RPMI7951 (cell line): ENCODE measurements around the gene MIPOL1. TPM values are rescaled to one million over a fixed set of nuclear protein-coding genes. Genes with fewer than 3 reads are reported as not detected.
"Not testable (repeated sequence)": the region's sequence is repeated elsewhere in the genome, so short reads cannot be mapped to it uniquely, and the experiment has no call there.

Experiments
- DNase-seq: peaks from one replicate; pipeline ENCODE4 v3.0.0-alpha.2; 2012; ENCODE audit warnings: low read depth
- total RNA-seq: library from RNA; depleted of rRNA; stranded (reverse); fragments of >200 nt; shearing (Covaris generic); gene quantifications from 2 replicates; pipeline ENCODE4 v1.2.3, GENCODE V29; 2014; rRNA removed

Gene MIPOL1
- 3.2 and 5.4 TPM in 2 replicates for total RNA-seq

DNA sequence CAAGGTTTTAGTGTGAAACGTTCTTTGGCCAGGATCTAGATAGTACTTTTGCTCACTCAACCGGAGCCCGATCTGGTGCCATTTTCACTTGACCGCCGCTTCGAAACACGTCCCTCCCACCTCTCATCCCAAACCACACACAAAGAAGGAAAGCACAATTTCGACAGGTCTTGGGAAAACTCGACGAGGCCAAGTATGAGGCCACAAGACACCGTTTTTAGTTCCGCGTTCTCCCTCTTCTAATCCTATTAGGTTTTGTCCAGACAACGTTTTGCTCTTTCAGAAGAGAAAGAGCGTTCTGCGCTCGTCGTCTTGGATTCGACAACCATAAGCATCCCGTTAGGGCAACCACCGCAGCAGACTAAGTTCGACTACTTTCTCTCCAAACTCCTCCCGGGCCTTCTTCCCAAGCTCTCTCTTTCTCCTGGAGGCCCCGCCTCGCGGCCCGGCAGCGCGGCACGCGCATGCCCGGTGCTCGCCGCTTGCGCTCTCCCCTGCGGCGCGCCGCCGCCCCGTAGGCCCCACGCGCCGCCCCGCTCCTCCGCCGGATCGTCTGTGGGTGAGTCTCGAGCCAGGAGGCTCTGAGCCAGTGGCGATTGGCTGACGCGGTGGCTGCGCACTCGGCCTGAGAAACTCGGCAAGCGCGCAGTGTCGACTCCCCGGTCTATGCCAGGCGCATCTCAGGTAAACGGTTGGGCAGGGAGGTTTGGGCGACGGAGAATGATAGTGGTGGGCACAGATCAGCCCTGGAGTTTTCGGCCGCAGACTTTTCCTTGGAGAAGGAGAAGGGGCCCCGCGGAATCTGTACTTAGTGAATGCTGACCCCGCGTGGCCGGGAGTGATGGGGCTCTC lies at the start of gene MIPOL1:
Gene MIPOL1 (plus strand): TSS at position 517 of the 852 bp plus-strand sequence. CDS start 49,952 bp downstream, outside the sequence.
- peak; percentile 84 for DNase-seq

DNA sequence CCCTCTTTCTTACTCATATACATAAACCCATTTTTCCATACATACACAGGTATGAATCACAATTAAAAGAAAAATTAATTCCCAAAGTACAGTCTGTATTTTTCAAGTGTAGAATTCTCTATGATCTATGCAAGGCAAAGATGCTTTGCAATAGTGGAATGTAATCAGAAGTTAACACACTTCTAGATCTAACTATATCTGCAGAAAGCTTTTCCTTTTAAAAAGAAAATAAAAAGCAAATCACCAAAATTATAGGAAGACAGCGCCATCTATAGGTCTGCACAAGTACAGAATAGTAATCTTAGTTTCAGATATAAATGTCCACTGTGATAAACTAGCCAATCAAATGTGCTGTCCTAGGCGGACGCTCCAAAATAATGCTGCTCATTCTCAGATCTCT lies 47.3 kb upstream of the MIPOL1 start:
- DNase-seq: peak; percentile 49

DNA sequence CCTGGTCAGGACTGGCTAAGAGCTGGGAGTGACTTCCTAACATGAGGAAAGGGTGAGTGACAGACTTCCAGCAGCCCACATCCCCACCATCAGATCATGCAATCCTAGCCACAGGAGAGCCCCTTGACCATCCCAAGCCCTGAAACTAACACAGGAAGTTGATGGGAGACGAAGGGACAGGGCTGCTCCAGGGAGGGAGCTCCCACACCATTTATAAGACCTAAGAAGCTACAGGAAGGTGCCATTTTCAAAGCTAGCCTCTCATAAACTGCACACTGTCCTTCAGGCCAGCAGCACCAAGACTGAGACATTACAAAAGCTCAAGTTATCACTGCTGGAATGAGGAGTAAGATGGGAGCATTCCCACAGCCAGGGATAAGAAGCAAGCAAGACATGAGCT lies 44.7 kb upstream of the MIPOL1 start:
- no peak for DNase-seq

DNA sequence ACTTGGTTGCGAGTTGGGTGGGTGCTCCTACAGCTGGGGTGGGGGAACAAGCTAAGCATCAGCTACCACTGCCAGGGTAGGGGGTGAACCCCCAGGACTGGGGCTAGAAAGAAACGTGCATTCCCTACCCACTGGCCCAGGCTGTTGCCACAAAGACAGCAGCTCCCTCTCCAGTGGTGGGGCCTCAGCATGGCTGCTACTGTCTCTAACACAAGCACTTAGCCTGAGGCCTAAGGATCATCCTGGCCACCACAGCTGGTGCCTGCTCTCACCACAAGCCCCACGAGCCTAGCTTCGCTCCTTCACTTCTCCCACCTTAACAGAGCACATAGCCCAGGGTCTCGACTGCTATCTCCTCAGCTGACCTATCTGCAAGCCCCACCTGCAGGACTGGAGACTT lies 44.3 kb upstream of the MIPOL1 start:
- DNase-seq: no peak

DNA sequence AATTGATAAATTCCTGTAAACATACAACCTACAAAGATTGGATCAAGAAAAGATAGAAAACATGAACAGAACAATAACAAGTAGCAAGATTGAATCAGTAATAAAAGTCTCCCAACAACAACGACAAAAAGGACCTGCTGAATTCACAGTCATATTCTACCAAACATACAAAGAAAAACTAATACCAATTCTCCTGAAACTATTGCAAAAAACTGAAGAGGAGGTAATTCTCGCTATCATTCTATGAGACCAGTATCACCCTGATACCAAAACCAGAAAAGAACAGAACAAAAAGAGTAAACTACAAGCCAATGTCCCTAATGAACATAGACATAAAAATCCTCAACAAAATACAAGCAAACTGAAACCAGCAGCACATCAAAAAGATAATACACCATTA lies 39.8 kb upstream of the MIPOL1 start:
- DNase-seq: no peak

DNA sequence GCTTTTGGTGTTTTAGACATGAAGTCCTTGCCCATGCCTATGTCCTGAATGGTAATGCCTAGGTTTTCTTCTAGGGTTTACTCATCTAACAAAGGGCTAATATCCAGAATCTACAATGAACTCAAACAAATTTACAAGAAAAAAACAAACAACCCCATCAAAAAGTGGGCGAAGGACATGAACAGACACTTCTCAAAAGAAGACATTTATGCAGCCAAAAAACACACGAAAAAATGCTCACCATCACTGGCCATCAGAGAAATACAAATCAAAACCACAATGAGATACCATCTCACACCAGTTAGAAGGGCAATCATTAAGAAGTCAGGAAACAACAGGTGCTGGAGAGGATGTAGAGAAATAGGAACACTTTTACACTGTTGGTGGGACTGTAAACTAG lies 35.4 kb upstream of the MIPOL1 start:
- DNase-seq: not testable (repeated sequence)

DNA sequence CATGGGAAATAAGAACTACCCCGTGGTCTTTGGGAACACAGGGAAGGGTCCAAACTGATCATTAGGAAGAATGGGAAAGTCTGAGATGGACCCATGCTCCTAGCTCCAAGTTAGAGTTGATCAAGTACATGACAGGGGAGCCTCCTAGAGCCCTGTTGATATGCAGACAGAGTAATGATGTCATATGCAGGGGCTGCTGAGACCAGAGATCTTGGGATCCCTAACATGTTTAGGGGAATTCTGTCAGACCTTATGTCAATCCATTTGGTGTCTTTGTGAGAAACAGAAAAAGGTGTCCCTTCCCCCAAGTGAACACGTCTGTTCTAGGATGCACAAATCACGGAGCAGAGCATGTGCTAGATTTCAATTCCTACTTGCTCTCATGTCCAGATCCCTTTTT lies 31.9 kb upstream of the MIPOL1 start:
- DNase-seq: no peak

DNA sequence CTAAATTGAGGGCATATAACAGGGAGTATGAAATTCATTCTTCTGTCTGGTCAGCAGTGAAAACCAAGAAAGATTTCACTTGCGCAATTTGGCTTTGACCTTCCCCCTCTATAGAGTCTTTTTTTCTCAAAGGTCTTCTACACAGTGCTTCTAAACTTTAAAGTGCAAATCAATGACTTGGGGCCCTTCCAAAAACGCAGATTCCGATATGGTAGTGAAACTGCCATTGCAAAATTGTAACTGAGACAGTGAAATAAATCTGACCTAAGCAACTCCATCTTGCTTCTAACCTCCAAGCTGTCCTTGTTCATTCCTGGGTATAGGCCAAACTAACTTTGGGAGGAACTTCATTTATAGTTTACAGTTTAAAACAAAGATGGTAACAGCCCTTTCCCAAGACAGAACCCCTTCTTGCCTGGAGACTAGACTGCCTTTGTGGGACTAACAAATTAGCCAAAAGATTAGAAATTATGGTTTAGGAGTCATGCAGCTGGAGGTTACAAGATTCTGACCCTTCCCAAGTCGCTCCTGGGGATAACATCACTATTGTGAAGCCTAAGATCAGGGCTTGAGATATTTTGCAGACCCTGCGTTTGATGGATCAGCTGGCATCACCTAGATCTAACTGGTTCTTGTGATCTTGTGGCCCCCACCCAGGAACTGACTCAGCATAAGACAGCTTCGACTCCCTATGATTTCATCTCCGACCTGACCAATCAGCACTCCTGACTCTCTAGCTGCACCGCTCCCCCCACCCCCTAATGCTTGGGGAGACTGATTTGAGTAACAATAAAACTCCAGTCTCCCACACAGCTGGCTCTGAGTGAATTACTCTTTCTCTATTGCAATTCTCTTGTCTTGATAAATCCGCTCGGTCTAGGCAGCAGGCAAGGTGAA lies 30.3 kb upstream of the MIPOL1 start:
- DNase-seq: no peak

DNA sequence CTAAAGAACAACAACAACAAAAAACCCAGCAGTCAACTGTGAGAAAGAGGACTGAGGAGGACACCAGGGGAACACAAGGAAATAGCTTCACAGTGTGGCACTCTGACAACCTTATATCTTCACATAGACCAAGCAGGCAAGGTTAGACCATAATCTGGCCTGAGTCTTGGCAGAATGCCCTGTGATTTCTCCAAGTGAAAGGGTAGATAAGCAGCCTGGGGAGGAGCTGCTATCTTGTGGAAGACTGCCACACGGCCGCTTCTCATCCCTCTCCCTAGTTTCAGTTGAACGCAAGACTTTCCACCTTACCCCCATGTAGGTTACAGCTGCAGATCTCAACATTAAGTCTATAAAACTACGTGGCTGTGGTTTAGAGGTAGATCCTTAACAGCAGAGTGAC lies 29.0 kb upstream of the MIPOL1 start:
- no peak for DNase-seq

- DNase-seq: no peak
Observed at GRCh38 chr14:37170237-37170636, 27.5 kb upstream of the MIPOL1 start.

DNA sequence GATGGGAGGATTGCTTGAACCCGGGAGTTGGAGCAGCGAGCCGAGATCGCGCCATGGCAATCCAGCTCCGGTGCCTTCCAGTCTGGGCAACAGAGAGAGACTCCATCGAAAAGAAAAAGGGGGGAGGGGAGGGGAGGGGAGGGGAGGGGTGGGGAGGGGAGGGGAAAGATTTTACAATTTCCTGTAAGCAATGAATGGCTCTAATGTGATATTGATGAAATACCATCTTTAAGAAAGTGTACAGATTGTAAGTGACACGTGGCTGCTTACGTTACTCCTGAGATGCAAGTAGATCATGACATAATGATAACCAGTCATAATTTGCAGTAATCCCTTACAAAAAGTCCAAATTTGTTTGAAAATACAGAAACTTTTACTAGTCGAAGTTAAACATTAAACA lies 26.7 kb upstream of the MIPOL1 start:
- no peak for DNase-seq

DNA sequence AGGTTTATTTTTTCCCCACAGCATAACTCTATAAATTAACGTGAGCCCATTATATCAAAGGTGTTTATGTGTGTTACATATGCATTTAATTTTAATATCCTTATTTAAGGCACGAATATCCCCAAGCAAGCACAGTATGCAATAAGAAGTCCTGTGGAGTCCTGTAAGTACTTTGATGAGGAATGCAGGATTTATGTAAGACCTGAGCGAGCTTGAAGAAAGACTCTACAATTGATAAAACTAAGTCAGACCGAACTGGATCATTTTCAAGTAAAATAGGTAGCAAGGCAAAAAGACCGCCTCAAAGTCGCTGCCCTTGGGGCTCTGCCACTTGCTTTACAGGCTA lies 26.1 kb upstream of the MIPOL1 start:
- no peak for DNase-seq

GRCh38 chr14:37172024-37172869 lies 25.5 kb upstream of the MIPOL1 start, which contains the start of gene SLC25A21:
SLC25A21 (minus strand) TSS chr14:37172606.
- peak; percentile 69 for DNase-seq

- DNase-seq: no peak
Observed at GRCh38 chr14:37172936-37173614, 24.7 kb upstream of the MIPOL1 start.

GRCh38 chr14:37179896-37180502 lies 17.7 kb upstream of the MIPOL1 start:
- peak; percentile 27 for DNase-seq

DNA sequence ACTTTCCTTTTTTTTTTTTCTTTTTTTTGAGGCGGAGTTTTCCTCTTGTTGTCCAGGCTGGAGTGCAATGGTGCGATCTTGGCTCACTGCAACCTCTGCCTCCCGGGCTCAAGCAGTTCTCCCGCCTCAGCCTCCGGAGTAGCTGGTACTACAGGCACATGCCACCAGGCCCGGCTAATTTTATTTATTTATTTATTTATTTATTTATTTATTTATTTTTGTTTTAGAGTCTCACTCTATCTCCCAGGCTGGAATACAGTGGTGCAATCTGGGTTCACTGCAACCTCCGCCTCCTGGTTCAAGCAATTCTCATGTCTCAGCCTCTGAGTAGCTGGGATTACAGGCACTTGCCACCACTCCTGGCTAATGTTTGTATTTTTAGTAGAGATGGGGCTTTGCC lies 16.9 kb upstream of the MIPOL1 start:
- not testable (repeated sequence) for DNase-seq

DNA sequence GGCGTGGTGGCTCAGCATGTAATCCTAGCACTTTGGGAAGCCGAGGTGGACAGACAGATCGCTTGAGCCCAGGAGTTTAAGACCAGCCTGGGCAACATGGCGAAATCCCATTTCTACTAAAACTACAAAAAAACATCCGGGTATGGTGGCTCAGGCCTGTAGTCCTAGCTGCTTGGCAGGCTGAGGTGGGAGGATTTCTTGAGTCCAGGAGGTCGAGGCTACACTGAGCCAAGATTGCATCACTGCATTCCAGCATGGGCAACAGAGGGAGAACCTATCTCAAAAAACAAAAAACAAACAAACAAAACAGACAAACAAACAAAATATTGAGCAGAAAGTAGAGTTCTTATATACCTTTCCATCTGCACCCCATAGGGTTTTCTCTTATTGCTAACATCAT lies 16.3 kb upstream of the MIPOL1 start:
- no peak for DNase-seq

DNA sequence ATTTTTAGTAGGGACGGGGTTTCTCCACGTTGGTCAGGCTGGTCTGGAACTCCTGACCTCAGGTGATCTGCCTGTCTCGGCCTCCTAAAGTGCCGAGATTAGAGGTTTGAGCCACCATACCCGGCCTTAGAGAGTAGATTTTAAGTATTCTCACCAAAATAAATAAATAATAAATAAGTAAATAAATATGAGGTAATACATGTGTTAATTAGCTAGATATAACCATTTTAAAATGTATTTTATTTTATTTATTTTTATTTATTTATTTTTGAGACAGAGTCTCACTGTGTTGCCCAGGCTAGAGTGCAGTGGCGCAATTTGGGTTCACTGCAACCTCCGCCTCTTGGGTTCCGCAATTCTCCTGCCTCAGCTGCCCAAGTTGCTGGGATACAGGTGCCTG lies 13.2 kb upstream of the MIPOL1 start:
- DNase-seq: not testable (repeated sequence)

DNA sequence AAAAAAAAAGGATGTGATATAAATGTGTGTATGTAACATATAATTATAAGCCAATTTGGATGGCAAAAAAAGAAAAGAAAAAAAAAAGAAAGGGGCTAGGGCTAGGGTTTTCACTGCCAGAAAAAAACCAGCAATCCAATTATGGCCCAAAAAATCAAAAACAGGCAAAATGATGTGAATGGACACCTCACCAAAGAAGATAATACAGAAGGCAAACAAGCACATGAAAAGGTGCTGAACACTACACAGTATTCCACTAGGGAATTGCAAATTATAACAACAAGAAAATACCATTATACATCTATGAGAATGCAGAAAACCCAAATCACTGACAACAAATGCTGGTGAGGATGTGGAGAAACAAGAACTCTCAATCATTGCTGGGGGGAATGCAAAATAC lies 12.1 kb upstream of the MIPOL1 start:
- no peak for DNase-seq

GRCh38 chr14:37186865-37187264 lies 10.9 kb upstream of the MIPOL1 start:
- no peak for DNase-seq

DNA sequence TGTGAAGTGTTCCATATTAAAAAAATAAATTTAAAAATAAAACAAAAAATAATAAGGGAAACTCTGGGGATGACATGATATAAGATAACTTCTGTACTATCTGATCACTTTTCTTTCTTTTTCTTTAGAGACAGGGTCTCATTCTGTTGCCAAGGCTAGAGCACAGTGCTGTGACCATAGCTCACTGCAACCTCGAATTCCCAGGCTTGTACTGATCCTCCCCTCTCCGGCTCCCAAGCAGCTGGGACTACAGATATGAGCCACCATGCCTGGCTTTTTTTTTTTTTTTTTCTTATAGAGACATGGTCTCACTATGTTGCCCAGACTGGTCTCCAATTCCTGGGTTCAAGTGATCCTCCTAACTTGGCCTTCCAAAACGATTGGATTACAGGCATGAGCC lies 10.4 kb upstream of the MIPOL1 start:
- no peak for DNase-seq
